GM19463 (cell line): ENCODE data around the gene CDKL1.
"Not testable (repeated sequence)": the region's sequence is repeated elsewhere in the genome, so short reads cannot be mapped to it uniquely, and the experiment has no call there.

Experiments
- ATAC-seq: cut with Tn5 transposase; IDR thresholded peaks from one replicate; pipeline ENCODE4 v1.9.1; 2021; ENCODE audit warnings: mild to moderate bottlenecking, moderate library complexity; ENCODE audit not compliant: unreplicated experiment

The CDKL1 gene

DNA sequence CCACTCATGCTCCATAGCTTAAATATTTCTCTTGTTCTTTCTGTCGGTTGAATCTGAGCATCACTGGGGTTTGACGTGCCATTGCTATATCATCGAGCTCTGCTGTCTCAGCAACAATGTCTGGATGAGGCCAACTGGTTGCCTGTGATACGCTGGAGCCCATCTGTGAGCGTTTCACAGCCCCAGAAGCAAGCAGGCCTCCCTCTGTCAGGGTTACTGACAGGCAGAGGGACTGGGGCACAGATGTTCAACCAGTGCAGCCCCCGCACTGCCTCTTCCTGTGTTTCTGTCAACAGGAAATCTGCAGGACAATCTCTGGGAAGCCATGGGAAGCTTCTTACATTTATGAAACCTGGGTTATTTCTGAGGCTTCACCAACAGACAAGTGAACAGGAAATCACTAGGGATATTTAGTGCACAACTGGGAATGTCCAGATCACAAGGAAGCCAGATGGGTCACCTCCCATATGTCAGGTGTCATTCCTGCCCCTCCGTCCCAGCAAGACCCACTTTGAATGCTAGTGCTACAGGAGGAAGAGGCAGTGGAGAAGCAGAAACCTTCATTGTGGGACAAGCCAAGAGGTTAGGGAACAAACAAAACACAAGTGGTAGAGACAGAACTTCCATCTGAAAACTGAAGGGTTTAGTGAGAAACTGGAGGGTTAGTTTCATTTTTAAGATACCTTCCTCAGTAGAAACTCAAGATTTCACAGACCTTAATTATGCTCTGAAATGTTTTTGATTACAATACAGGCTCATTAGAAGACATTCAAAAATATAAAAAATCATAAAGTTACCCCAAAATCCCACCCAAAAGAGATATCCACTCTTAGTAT is 60.5 kb downstream of the CDKL1 start:
- no peak for ATAC-seq

- no peak for ATAC-seq
Measured at GRCh38 chr14:50335389-50335788, 61.3 kb downstream of the CDKL1 start.

- ATAC-seq: no peak
Measured at GRCh38 chr14:50334211-50334610, 62.5 kb downstream of the CDKL1 start.

- no peak for ATAC-seq
Measured at GRCh38 chr14:50333014-50333509, 63.6 kb downstream of the CDKL1 start.

DNA sequence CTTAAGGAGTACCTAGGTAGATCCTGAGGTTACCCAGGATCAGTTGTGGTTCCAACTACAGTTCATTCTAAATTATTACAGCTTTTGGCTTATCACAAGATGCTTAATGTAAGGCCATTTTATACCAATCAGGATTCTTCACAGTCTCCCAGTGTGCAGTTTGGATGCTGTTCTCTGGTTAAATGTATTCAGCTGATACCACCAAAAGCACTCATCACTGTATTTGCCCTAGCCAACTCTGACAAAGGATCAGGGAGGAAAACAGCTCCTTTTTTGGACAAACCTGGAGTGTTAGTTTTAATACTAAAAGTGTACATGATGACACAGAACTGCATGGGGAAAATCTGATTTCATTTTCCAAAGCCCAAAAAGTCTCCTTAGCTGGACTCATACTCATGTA is 65.1 kb downstream of the CDKL1 start:
- ATAC-seq: no peak

DNA sequence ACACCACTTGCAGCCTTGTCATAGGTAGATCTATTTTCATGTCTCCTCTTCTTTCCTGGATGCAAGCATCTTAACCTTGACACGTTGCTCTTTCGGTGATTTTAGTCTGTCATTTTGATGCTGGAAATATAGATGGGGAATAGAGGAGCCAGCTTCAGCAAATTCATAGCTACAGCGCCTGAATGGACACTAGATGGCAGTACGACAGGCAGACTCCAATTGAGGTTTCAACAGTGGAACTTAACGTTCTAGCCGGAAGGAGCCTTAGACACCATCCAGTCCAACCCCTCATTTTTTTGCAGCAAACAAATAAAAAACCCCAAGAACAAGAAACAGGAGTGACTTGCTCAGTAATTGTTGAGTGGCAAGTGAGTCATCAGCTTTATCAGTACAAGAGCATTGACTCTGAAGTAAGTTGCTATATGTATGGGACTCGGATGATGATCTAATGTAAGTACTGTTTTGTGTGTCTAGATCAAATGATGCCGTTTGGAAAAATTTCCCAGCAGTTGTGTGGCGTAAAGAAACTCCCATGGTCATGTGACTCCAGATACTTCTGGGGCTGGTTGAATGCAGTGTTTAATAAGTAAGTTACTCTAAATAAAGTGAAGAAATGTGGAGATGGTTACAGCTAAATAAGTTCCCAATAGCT is 75.5 kb downstream of the CDKL1 start:
- peak; percentile 80 for ATAC-seq

DNA sequence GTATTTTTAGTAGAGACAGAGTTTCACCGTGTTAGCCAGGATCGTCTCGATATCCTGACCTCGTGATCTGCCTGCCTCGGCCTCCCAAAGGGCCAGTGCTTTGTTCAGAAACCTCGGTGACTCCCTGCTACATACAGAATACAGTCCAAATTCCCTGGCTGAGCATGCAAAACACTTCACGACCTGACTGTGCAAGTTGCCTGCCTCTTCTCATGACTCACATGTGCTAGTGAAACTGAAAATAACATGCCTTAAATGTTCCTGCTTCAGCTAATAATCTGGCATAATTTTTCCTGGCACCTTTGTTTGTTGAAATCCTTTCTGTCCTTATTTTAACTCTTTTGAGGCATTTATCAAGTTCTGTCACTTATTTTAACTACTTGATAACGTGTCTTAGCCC is 76.4 kb downstream of the CDKL1 start:
- ATAC-seq: peak; percentile 49

GRCh38 chr14:50319721-50320120 is 77.0 kb downstream of the CDKL1 start:
- no peak for ATAC-seq

DNA sequence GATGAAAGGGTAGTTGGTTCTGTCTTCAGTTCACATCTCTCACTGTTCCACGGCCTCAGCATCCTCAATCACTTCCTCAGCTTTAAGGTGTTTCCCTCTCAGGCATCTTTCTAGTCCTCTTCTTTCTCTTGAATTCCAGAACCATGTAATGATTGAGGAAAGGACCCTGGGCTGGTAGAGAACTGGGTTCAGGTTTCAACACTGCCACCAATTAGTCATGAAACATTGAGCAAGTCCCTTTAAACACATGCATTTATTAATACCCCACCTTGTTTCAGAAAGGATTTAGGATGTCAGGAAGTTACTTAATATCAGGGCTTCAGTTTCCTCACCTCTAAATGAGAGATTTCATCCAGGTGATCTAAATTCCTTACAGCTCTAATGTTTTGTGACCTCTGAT is 77.4 kb downstream of the CDKL1 start:
- ATAC-seq: no peak

- no peak for ATAC-seq
Measured at GRCh38 chr14:50318031-50318626, 78.6 kb downstream of the CDKL1 start.

DNA sequence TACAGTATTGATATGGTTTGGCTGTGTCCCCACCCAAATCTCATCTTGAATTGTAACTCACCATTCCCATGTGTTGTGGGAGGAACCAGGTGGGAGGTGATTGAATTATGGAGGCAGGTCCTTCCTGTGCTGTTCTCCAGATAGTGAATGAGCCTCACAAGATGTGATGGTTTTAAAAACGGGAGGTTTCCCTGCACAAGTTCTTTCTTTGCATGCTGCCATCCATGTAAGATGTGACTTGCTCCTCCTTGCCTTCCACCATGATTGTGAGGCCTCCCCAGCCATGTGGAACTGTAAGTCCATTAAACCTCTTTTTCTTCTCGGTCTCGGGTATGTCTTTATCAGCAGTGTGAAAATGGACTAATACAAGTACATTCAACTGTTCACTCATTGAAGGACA is 82.6 kb downstream of the CDKL1 start:
- not testable (repeated sequence) for ATAC-seq

DNA sequence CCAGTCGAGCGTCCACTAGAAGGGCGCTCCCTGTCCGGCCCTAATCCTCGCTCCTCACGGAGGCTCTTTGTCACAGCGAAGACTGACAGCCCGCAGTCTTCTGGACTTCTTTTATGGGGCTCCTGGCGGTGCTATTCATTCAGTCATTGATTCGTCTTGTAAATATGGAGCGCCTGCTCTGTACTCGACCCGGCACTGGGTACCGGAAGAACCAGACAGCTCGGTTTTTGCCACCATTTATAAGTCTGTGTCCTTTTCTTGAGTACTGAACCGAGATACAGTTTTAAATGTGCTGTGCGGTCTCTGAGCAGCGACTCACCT is 84.0 kb downstream of the CDKL1 start:
- ATAC-seq: peak; percentile 16

GRCh38 chr14:50311972-50312733 is 84.5 kb downstream of the CDKL1 start, which contains the start of the genes DMAC2L and L2HGDH:
DMAC2L (plus strand) TSS chr14:50312324; CDS start chr14:50321488, 9,164 bp downstream.
L2HGDH (minus strand) TSS chr14:50312229; CDS start chr14:50312150, 79 bp downstream.
- peak; percentile 95 for ATAC-seq

- no peak for ATAC-seq
Measured at GRCh38 chr14:50311337-50311971, 85.2 kb downstream of the CDKL1 start.

DNA sequence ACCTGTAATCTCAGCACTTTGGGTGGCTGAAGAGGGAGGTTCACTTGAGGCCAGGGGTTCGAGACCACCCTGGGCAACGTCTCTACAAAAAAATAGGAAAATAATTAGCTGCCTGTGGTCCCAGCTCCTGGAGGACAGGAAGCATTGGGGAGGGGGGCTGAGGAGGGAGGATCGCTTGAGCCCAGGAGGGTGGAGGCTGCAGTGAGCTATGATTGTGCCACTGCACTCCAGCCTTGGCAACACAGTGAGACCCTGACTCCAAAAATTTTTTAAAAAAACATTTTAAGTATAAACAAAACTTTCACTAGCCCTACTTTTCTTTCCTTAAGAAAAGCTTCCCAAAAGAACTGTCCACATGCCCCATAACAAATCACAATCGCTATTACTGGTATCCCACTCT is 86.2 kb downstream of the CDKL1 start:
- no peak for ATAC-seq

DNA sequence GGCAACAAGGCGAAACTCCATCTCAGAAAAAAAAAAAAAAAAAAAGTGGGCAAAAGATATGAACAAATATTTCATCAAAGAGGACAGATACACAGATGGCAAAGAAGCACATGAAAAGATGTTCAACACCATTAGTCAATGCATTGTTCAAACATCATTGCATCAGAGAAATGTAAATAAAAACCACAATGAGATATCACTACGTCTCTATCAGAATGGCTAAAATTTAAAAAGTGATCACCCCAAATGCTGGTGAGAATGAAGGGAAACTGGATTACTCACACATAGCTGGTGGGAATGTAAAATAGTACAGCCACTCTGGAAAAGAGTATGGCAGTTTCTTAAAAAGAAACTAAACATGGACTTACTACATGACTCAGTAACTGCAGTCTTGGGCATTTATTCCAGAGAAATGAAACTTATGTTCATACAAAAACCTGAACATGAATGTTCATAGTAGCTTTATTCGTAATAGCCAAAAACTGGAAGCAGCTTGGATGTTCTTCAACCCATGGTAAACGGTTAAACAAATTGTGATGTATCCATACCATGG is 88.2 kb downstream of the CDKL1 start:
- no peak for ATAC-seq

- ATAC-seq: no peak
Measured at GRCh38 chr14:50303744-50304471, 92.8 kb downstream of the CDKL1 start.

- no peak for ATAC-seq
Measured at GRCh38 chr14:50301914-50302313, 94.8 kb downstream of the CDKL1 start.

DNA sequence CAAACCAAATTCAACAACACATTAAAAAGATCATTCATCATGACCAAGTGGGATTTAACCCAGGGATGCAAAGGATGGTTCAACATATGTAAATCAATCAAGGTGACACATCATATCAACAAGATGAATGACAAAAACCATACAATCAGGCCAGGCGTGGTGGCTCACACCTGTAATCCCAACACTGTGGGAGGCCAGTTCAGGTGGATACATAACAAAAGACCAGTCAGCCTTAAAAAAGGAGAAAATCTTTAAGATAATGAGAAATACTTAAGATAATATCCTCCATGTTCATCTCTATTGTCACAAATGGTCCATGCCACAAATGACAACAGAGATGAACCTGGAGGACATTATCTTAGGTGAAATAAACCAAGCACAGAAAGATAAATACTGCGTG is 97.1 kb downstream of the CDKL1 start:
- no peak for ATAC-seq

GRCh38 chr14:50290306-50290705 is 106.4 kb downstream of the CDKL1 start:
- no peak for ATAC-seq
